GM12892 (cell line): ENCODE results near the gene AKTIP.
A peak's percentile ranks its signal among the peaks of the same experiment; 100 is the strongest.

ENCODE experiments used
- DNase-seq: peaks from one replicate; pipeline ENCODE4 v3.0.0; 2011; ENCODE audit not compliant: insufficient read length
- FAIRE-seq: peaks from 2 replicates; lab custom pipeline; 2011; peaks lifted over from hg19 to GRCh38; lab: Jason Lieb, UNC
- POLR2A ChIP-seq: IDR thresholded peaks from 2 replicates; pipeline ENCODE4 v1.6.1; 2011; ENCODE audit warnings: low read depth, low read length, control low read depth
- POLR2AphosphoS5 ChIP-seq: IDR thresholded peaks from 2 replicates; pipeline ENCODE4 v1.6.1; 2011; ENCODE audit warnings: low read depth, low read length, control low read depth
- TAF1 ChIP-seq: IDR thresholded peaks from 2 replicates; pipeline ENCODE4 v1.6.1; 2011; ENCODE audit warnings: low read depth, mild to moderate bottlenecking, control low read depth, low read length, borderline replicate concordance

The AKTIP gene

GRCh38 chr16:53458635-53459034 is 44.4 kb downstream of the AKTIP start:
- FAIRE-seq, result no peak

GRCh38 chr16:53457670-53458069 is 45.3 kb downstream of the AKTIP start:
- FAIRE-seq (peak; percentile 90), DNase-seq (peak; percentile 29)
- TF ChIP-seq POLR2A (no peak), POLR2AphosphoS5 (no peak), TAF1 (no peak)

More at GRCh38 chr16:53458635-53459034, 44.4 kb downstream of the AKTIP start:
- no peak for DNase-seq
- TF ChIP-seq POLR2AphosphoS5, result no peak
- no peak for TF ChIP-seq POLR2A
- TF ChIP-seq TAF1, result no peak

DNA sequence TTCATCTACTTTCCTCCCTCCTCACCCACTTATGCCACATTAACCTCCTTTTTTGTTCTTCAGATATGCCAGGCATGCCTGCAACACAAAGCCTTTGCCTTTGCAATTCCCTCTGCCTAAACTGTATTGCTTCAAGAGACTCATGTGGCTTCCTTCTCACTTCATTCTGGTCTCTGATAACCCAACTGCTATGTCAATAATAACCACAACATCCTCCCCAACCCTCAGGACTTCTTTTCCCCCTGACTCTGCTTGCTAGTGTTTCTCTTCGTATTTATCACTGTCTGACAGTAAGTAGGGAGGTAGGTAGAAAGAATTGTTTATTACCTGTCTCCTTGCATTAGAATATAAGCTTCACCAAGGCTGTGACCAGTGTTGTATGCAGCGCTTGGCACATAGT is 46.4 kb downstream of the AKTIP start:
- DNase-seq, result no peak
- FAIRE-seq, result no peak
- no peak for TF ChIP-seq TAF1
- no peak for TF ChIP-seq POLR2A
- TF ChIP-seq POLR2AphosphoS5, result no peak

GRCh38 chr16:53453928-53454327 is 49.1 kb downstream of the AKTIP start:
- TF ChIP-seq TAF1 (no peak), POLR2A (no peak), POLR2AphosphoS5 (no peak)
- DNase-seq (no peak), FAIRE-seq (no peak)

DNA sequence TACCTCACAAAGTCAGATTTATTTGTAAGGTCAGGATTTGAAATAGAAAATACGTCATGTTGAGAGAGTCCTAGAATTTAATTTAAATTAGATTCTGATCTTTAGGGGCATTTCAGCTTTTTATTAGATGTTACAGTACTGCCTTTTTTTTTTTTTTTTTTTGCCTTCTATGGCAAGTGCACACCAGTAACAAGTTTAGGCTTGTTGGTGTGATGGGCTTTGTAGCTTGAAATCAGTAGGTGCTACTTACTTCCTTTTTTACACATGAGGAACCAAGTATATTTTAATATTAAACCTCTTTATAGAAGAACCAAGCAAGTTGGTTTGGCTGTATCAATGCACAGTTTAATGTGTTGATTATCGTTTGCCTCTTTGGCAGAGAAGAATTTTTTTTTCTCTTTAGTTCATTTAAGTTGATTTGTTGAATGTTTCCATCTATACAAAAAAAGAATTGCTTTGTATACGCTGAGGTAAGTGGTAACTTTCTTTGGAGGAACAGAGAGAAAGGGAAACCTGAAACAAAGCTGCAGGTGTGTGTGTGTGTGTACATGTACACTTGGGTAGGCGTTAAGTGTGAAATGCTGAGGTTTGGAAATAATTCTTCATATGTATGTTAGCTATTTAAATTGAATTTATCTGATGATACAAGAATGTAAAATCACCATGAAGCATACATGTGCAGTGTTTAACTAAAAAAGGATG is 53.0 kb downstream of the AKTIP start:
- FAIRE-seq, result no peak
- no peak for DNase-seq
- TF ChIP-seq TAF1 (no peak), POLR2AphosphoS5 (no peak), POLR2A (no peak)

DNA sequence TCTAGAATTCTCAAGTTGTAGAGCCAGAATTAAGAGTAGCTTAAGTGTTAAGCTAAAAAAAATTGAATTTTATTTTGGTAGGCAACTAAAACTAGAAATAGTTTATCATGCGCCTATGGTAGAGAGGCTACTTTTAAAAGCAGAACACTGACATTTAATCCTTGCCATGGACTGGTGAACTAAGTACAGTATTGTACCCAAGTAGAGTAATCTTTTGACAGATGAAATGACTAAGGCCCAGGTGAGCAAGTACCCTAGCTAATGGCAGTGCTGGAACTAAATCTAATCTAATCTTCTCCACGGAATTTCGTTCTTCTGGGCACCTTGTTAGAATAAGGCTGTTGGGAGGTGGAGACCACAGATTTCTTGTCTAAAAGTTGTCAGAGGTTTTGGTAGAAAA is 56.9 kb downstream of the AKTIP start:
- no peak for FAIRE-seq
- no peak for DNase-seq
- TF ChIP-seq POLR2AphosphoS5, result no peak
- no peak for TF ChIP-seq POLR2A
- TF ChIP-seq TAF1, result no peak

DNA sequence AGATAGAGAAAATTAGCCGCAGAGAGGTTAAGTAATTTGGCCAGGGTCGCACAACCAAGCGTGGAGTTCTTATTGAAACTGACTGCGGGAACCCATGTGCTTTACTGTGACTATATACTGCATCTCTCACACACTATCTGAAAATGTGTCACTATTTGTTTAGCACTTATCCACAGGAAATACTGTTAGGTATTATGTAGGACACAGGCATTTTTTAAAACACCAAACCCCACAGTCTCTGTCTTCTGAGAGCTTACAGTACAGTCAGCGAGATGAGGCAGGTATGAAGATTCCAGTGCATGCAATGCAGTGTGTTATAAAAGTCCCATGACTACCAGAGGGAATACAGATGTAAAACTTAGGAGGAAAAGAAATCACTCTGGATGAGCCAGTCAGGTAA is 57.5 kb downstream of the AKTIP start:
- FAIRE-seq (no peak), DNase-seq (no peak)
- TF ChIP-seq POLR2A, result no peak
- TF ChIP-seq POLR2AphosphoS5, result no peak
- TF ChIP-seq TAF1, result no peak
